Chondrocyte (in vitro differentiated cells): ENCODE data around the gene CSNK2A1. TPM values are rescaled to one million over a fixed set of nuclear protein-coding genes. Genes with fewer than 3 reads are reported as not detected.
"Not testable (repeated sequence)": the region's sequence is repeated elsewhere in the genome, so short reads cannot be mapped to it uniquely, and the experiment has no call there.

ENCODE experiments used
- DNase-seq: peaks from one replicate; pipeline ENCODE4 v3.0.0; 2021; ENCODE audit warnings: mixed read lengths, low spot score
- H3K27ac Mint-ChIP-seq: one replicate; pipeline ENCODE4 v1.8.0; 2021; ENCODE audit warnings: mild to moderate bottlenecking, moderate library complexity, mixed read lengths; ENCODE audit not compliant: unreplicated experiment
- H3K27me3 Mint-ChIP-seq: 2 replicates; pipeline ENCODE4 v1.8.0; 2021; ENCODE audit warnings: low read depth, mixed read lengths
- H3K36me3 Mint-ChIP-seq: 2 replicates; pipeline ENCODE4 v1.8.0; 2021; ENCODE audit warnings: low read depth, mixed read lengths
- H3K4me1 Mint-ChIP-seq: 2 replicates; pipeline ENCODE4 v1.8.0; 2021; ENCODE audit warnings: low read depth, mild to moderate bottlenecking, mixed read lengths
- H3K4me3 Mint-ChIP-seq: one replicate; pipeline ENCODE4 v1.8.0; 2021; ENCODE audit warnings: mild to moderate bottlenecking, moderate library complexity, mixed read lengths; ENCODE audit not compliant: unreplicated experiment
- H3K9me3 Mint-ChIP-seq: 2 replicates; pipeline ENCODE4 v1.8.0; 2021; ENCODE audit warnings: low read depth, mixed read lengths
- total RNA-seq: library from RNA; stranded (reverse); gene quantifications from 3 replicates; pipeline ENCODE4 v1.2.1, GENCODE V29; 2021
- TF ChIP-seq, protein P1 (sequence below): fragments of 200-600 bp; sonication (generic); IDR thresholded peaks from 2 replicates; pipeline ENCODE4 v1.5.0; 2021; ENCODE audit warnings: antibody characterized with exemption, mild to moderate bottlenecking, moderate library complexity

The CSNK2A1 gene
- total RNA-seq, 1 donor from 2014 or later: 122 TPM

- Mint-ChIP-seq H3K4me3 (no peak overlapping the region), H3K9me3 (no peaks in the 10 kb centered on the region), H3K27me3 (peaks cover 30% of the 10 kb centered on the region), H3K36me3 (no peaks in the 10 kb centered on the region), H3K27ac (no peak overlapping the region), H3K4me1 (no peaks in the 10 kb centered on the region)
- TF ChIP-seq, protein P1, sequence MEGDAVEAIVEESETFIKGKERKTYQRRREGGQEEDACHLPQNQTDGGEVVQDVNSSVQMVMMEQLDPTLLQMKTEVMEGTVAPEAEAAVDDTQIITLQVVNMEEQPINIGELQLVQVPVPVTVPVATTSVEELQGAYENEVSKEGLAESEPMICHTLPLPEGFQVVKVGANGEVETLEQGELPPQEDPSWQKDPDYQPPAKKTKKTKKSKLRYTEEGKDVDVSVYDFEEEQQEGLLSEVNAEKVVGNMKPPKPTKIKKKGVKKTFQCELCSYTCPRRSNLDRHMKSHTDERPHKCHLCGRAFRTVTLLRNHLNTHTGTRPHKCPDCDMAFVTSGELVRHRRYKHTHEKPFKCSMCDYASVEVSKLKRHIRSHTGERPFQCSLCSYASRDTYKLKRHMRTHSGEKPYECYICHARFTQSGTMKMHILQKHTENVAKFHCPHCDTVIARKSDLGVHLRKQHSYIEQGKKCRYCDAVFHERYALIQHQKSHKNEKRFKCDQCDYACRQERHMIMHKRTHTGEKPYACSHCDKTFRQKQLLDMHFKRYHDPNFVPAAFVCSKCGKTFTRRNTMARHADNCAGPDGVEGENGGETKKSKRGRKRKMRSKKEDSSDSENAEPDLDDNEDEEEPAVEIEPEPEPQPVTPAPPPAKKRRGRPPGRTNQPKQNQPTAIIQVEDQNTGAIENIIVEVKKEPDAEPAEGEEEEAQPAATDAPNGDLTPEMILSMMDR: no peak
- no peak for DNase-seq
These were observed 41.3 kb upstream of the CSNK2A1 start for GRCh38 chr20:584971-585301.

DNA sequence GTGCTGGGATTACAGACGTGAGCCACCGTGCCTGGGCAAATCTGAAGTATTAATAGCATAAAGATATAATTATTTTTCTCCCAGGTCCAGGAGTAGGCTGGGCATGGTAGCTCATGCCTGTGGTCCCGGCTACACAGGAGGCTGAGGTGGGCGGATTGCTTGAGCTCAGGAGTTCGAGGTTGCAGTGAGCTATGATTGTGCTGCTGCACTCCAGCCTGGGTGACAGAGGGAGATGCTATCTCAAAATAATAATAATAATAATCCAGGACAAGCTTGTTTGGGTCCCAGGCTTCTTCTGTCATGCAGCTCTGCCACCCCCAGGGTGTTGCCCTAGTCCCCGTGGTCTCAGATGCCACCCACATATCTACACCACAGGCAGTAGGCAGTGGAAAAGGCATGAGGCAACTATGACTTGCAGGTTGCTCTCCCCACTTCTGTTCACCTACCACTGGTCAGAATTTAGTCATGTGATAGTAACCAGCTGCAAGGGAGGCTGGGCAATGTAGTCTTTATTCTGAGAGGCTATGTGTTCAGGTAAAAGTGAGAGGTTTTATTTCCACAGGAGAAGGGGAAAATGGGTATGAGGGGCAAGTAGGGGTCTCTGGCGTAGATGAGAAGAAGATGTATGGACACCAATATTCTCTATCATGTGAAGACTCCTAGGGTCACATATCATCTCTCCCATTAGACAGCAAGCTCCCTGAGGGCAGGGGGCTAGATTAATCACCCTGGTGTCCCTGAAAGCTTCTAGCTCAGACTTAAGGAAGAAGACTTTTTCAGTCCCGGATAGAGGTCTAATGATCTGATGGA, 40.8 kb upstream of the CSNK2A1 start:
- H3K9me3 Mint-ChIP-seq: no peaks in the 10 kb centered on the region
- no peaks in the 10 kb centered on the region for H3K36me3 Mint-ChIP-seq
- no peaks in the 10 kb centered on the region for H3K4me1 Mint-ChIP-seq
- H3K27ac Mint-ChIP-seq: no peak overlapping the region
- TF ChIP-seq, protein P1: no peak
- peaks cover 30% of the 10 kb centered on the region for H3K27me3 Mint-ChIP-seq
- no peak for DNase-seq
- no peak overlapping the region for H3K4me3 Mint-ChIP-seq

- H3K27ac Mint-ChIP-seq: no peak overlapping the region
- no peaks in the 10 kb centered on the region for H3K9me3 Mint-ChIP-seq
- peaks cover 27% of the 10 kb centered on the region for H3K27me3 Mint-ChIP-seq
- TF ChIP-seq, protein P1: no peak
- DNase-seq: no peak
- H3K36me3 Mint-ChIP-seq: no peaks in the 10 kb centered on the region
- no peaks in the 10 kb centered on the region for H3K4me1 Mint-ChIP-seq
- H3K4me3 Mint-ChIP-seq: no peak overlapping the region
These were observed 38.6 kb upstream of the CSNK2A1 start for GRCh38 chr20:582204-582603.

- not testable (repeated sequence) for DNase-seq, H3K36me3 Mint-ChIP-seq, H3K4me3 Mint-ChIP-seq, H3K27me3 Mint-ChIP-seq, H3K9me3 Mint-ChIP-seq, H3K27ac Mint-ChIP-seq, H3K4me1 Mint-ChIP-seq
These were observed 35.5 kb upstream of the CSNK2A1 start for GRCh38 chr20:578940-579690.

DNA sequence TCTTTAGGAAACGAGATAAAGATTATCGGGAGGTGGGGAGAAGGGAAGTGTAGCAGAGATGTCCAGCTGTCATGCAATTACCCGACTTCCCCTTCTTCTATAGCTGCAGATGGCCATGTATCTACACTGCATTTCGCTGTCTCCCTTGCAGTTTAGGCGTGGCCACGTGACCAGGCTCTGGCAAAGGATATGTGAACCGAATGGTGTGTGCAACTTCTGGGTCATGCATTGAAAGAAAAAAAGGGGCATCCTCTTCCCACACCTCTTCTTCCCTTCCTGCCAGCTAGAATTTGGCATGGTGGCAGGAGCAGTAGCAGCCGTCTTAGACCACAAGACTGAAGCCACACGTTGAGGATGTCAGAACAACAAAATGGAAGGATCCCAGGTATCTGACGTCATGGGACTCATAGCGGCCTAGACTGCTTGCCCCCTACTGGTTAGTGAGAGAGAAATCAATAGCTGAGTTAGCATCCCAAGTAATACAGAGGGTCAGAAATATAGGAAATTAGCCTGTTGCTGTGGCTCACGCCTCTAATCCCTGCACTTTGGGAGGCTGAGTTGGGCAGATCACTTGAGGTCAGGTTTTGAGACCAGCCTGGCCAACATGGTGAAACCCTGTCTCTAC, 33.7 kb upstream of the CSNK2A1 start:
- no peak for DNase-seq
- no peak overlapping the region for H3K27ac Mint-ChIP-seq
- H3K36me3 Mint-ChIP-seq: no peaks in the 10 kb centered on the region
- peaks cover 4% of the 10 kb centered on the region for H3K4me1 Mint-ChIP-seq
- H3K9me3 Mint-ChIP-seq: no peaks in the 10 kb centered on the region
- TF ChIP-seq, protein P1: peak; percentile 50
- H3K27me3 Mint-ChIP-seq: peaks cover 23% of the 10 kb centered on the region
- H3K4me3 Mint-ChIP-seq: no peak overlapping the region
